Caco-2 (cell line): Measurements from ENCODE around the gene CLIC3. TPM values are rescaled to one million over a fixed set of nuclear protein-coding genes. Genes with fewer than 3 reads are reported as not detected.

Experiments used
- BruUV-seq: library from RNA; stranded (reverse); fragments of 400-500 nt; replicated peaks from 2 replicates; lab custom pipeline; 2021; lab: Mats Ljungman, UMichigan
- CTCF ChIA-PET: fragments of 300-600 bp; sonication (Branson Sonifier 250); formaldehyde crosslinking; loops from one replicate; lab custom pipeline; 2022; ENCODE audit warnings: antibody characterized with exemption; lab: Charles Lee
- POLR2A ChIA-PET: fragments of 300-600 bp; sonication (Branson Sonifier 250); formaldehyde crosslinking; loops from one replicate; lab custom pipeline; 2022; ENCODE audit warnings: antibody characterized with exemption; lab: Charles Lee
- DNase-seq, 2 experiments: peaks; one replicate each; pipeline versions ENCODE4 v3.0.0 to v3.0.0-alpha.2; 2020 to 2022
- H3K27me3 ChIP-seq: replicated peaks from 2 replicates; pipeline ENCODE4 v1.6.0; 2011; ENCODE audit warnings: low read length; ENCODE audit not compliant: control insufficient read depth, insufficient read depth
- H3K36me3 ChIP-seq: 2 replicates; pipeline ENCODE4 v1.5.1; 2011; ENCODE audit warnings: low read length; ENCODE audit not compliant: control insufficient read depth, insufficient read depth
- H3K4me1 ChIP-seq: fragments of 250-450 bp; sonication (Bioruptor Pico); 2 replicates; pipeline ENCODE4 v1.5.1; 2020; ENCODE audit warnings: mild to moderate bottlenecking
- H3K4me3 ChIP-seq: 2 replicates; pipeline ENCODE4 v1.5.1; 2011; ENCODE audit warnings: low read depth, mild to moderate bottlenecking, control low read depth, low read length
- H3K9me3 ChIP-seq: fragments of 250-450 bp; sonication (Bioruptor Pico); 2 replicates; pipeline ENCODE4 v1.5.1; 2020; ENCODE audit warnings: mild to moderate bottlenecking, moderate library complexity
- H3K27ac Mint-ChIP-seq: one replicate; pipeline ENCODE4 v1.8.0; 2022; ENCODE audit warnings: mixed read lengths; ENCODE audit not compliant: unreplicated experiment
- H3K27me3 Mint-ChIP-seq: one replicate; pipeline ENCODE4 v1.8.0; 2022; ENCODE audit warnings: mixed read lengths; ENCODE audit not compliant: insufficient read depth, unreplicated experiment
- H3K36me3 Mint-ChIP-seq: one replicate; pipeline ENCODE4 v1.8.0; 2022; ENCODE audit warnings: mild to moderate bottlenecking, mixed read lengths; ENCODE audit not compliant: insufficient read depth, unreplicated experiment
- H3K4me1 Mint-ChIP-seq: one replicate; pipeline ENCODE4 v1.8.0; 2022; ENCODE audit warnings: low read depth, mixed read lengths; ENCODE audit not compliant: unreplicated experiment
- H3K4me3 Mint-ChIP-seq: one replicate; pipeline ENCODE4 v1.8.0; 2022; ENCODE audit warnings: mild to moderate bottlenecking, moderate library complexity, mixed read lengths; ENCODE audit not compliant: unreplicated experiment
- H3K9me3 Mint-ChIP-seq: one replicate; pipeline ENCODE4 v1.8.0; 2022; ENCODE audit warnings: mixed read lengths; ENCODE audit not compliant: unreplicated experiment
- intact Hi-C: fragments of 100-400 bp; cut with micrococcal nuclease; formaldehyde crosslinking; loops from one replicate; pipeline ENCODE4 v1.10.0; 2022; ENCODE audit not compliant: unreplicated experiment
- total RNA-seq: library from RNA; stranded (reverse); gene quantifications from 2 replicates; pipeline ENCODE4 v1.2.3, GENCODE V29; 2022
- TF ChIP-seq, protein P1 (sequence below), 2 experiments: fragments of 200-600 bp in 1 of 2; IDR thresholded peaks; 1 replicate in 1 of 2; 2 replicates in 1 of 2; pipeline versions ENCODE4 v1.5.1 to v1.8.0; 2011 to 2022; ENCODE audit warnings: antibody characterized with exemption in 1 of 2, control low read depth in 1 of 2, inconsistent platforms in 1 of 2, low read depth in 1 of 2, low read length in 1 of 2, mild to moderate bottlenecking in 1 of 2, moderate library complexity in 1 of 2; ENCODE audit not compliant: insufficient read depth in 1 of 2, severe bottlenecking in 1 of 2, unreplicated experiment in 1 of 2

CLIC3 gene
- total RNA-seq, 1 experiment from 2014 or later = 4.7 TPM

DNA sequence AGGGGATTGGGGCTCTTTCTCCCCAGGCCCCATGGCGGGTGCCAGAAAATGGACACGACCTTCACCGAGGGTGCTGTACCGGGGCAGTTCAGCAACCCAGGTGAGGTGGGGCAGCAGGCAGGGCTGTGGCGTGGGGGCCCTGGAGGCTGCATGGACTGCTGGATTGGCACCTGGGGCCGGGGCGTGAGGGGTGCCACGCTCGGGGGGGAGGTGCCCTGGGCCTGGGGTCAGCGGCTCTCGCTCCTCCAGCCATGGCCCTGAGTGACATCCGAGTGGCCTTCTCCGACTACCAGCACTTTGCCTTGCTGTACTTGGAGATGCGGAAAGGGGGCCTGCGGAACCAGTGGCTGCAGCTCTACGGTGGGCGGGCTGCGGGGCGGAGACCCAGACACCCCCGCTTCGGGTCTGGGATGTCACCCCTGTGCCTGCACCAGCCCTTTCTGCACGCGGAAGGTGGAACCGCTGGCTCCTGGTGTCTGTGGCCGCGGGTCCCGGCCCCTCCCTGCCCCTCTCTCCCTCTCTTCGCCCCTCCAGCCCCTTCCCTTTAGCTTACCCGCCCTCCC is 11.8 kb downstream of the CLIC3 start:
- no TSS peak for BruUV-seq
- TF ChIP-seq, protein P1, sequence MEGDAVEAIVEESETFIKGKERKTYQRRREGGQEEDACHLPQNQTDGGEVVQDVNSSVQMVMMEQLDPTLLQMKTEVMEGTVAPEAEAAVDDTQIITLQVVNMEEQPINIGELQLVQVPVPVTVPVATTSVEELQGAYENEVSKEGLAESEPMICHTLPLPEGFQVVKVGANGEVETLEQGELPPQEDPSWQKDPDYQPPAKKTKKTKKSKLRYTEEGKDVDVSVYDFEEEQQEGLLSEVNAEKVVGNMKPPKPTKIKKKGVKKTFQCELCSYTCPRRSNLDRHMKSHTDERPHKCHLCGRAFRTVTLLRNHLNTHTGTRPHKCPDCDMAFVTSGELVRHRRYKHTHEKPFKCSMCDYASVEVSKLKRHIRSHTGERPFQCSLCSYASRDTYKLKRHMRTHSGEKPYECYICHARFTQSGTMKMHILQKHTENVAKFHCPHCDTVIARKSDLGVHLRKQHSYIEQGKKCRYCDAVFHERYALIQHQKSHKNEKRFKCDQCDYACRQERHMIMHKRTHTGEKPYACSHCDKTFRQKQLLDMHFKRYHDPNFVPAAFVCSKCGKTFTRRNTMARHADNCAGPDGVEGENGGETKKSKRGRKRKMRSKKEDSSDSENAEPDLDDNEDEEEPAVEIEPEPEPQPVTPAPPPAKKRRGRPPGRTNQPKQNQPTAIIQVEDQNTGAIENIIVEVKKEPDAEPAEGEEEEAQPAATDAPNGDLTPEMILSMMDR (IDR thresholded peaks at IDR 0.05; ENCODE audit: insufficient read depth in 1 of 2, low read depth in 1 of 2, low read length in 1 of 2, severe bottlenecking in 1 of 2, unreplicated experiment in 1 of 2) = no peak
- no peaks in the 10 kb centered on the region for H3K9me3 ChIP-seq
- peaks cover 14% of the 10 kb centered on the region for H3K4me1 ChIP-seq
- Mint-ChIP-seq H3K4me3 (no peak overlapping the region), H3K9me3 (no peaks in the 10 kb centered on the region), H3K27me3 (no peaks in the 10 kb centered on the region), H3K36me3 (peaks cover 6% of the 10 kb centered on the region), H3K4me1 (peaks cover 18% of the 10 kb centered on the region), H3K27ac (no peak overlapping the region)
- CTCF ChIA-PET = no interaction called here
- DNase-seq = no peak
- H3K36me3 ChIP-seq = no peaks in the 10 kb centered on the region
- intact Hi-C loops = no loop called here
- POLR2A ChIA-PET = no interaction called here
- H3K4me3 ChIP-seq = no peak overlapping the region
- no peaks in the 10 kb centered on the region for H3K27me3 ChIP-seq

DNA sequence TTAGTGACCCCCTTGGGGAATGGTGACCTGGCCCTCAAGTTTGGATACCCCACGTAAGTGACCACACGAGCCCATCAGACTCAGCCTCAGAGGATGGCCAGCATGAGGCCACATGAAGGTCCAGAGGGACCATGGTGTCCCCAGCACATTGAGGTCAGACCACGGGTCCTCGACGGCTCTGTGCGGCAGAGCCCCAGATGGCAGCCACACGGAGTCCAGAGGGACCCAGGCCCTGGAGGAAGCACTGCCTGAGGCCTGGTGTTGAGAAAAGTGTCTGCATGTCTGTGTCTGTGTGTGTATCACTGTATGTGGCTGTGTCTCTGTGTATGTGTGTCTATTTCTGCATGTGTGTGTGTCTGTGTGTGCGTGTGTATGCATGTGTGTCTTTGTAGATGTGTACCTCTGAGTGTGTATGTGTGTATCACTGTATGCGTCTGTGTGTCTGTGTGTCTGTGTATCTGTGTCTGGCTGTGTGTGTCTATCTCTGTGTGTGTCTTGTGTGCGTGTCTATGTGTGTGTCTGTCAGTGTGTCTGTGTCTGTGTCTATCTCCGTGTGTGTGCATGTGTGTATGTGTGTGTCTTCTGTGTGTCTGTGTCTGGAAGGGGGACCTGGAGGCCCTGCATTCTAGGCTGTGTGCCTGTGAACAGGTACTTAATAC is 12.6 kb downstream of the CLIC3 start:
- Mint-ChIP-seq H3K4me1 (peaks cover 10% of the 10 kb centered on the region), H3K27ac (no peak overlapping the region), H3K36me3 (no peaks in the 10 kb centered on the region), H3K27me3 (no peaks in the 10 kb centered on the region), H3K4me3 (no peak overlapping the region), H3K9me3 (no peaks in the 10 kb centered on the region)
- Histone ChIP-seq H3K4me3 (no peak overlapping the region), H3K4me1 (peaks cover 8% of the 10 kb centered on the region), H3K9me3 (no peaks in the 10 kb centered on the region), H3K27me3 (no peaks in the 10 kb centered on the region), H3K36me3 (no peaks in the 10 kb centered on the region)
- ChIA-PET POLR2A (no interaction called here), CTCF (no interaction called here)
- TF ChIP-seq, protein P1 (IDR thresholded peaks at IDR 0.05; ENCODE audit: insufficient read depth in 1 of 2, low read depth in 1 of 2, low read length in 1 of 2, severe bottlenecking in 1 of 2, unreplicated experiment in 1 of 2) = no peak
- DNase-seq = no peak
- intact Hi-C loops = no loop called here
- no TSS peak for BruUV-seq

DNA sequence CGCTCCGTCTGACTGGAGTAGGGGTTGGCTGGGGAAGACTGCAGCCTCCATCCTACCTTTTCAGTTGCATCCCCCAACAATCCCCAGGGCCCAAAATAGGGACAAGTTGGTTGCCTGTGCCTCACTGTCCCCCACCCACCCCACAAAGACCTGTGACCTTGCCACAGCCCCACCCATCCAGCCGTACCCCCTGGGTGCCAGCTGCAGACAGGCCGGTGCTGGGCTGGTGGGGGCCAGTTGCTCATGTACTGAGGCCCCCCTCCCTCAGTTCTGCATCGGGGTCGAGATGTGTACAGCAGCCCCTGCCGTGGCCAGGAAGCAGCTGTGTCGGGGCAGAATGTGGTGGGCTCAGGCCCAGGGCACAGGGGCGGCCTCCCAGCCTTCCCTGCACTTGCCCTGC is 13.2 kb downstream of the CLIC3 start:
- Mint-ChIP-seq H3K27ac (no peak overlapping the region), H3K9me3 (no peaks in the 10 kb centered on the region), H3K36me3 (no peaks in the 10 kb centered on the region), H3K4me3 (no peak overlapping the region), H3K4me1 (peaks cover 7% of the 10 kb centered on the region), H3K27me3 (no peaks in the 10 kb centered on the region)
- Histone ChIP-seq H3K4me1 (peaks cover 4% of the 10 kb centered on the region; the same call in 1 of the 2 replicates), H3K27me3 (no peaks in the 10 kb centered on the region), H3K9me3 (no peaks in the 10 kb centered on the region), H3K36me3 (no peaks in the 10 kb centered on the region), H3K4me3 (no peak overlapping the region)
- BruUV-seq = no TSS peak
- intact Hi-C loops = no loop called here
- TF ChIP-seq, protein P1 (IDR thresholded peaks at IDR 0.05; ENCODE audit: insufficient read depth in 1 of 2, low read depth in 1 of 2, low read length in 1 of 2, severe bottlenecking in 1 of 2, unreplicated experiment in 1 of 2) = no peak
- no peak for DNase-seq
- ChIA-PET POLR2A (no interaction called here), CTCF (no interaction called here)
